ENCODE results near the gene GABPB2. TPM values are rescaled to one million over a fixed set of nuclear protein-coding genes. Genes with fewer than 3 reads are reported as not detected.

The GABPB2 gene
- polyA plus RNA-seq, 3 donors: 2.2 to 14.0 (median 2.2) TPM

- Mint-ChIP-seq H3K27ac (no peak overlapping the region), H3K4me3 (no peak overlapping the region), H3K36me3 (peaks cover 28 to 57% of the 10 kb centered on the region in 2 donors), H3K4me1 (no peaks in the 10 kb centered on the region), H3K9me3 (no peaks in the 10 kb centered on the region), H3K27me3 (ENCODE audit: low read depth in 3 of 3) (peaks cover 0 to 2% (median 0%) of the 10 kb centered on the region in 3 donors)
- DNase-seq: no peak
- no peak overlapping the region for H2AFZ ChIP-seq (ENCODE audit: insufficient read depth, low read depth, low read length, poor library complexity, severe bottlenecking)
- no peak for TF ChIP-seq CTCF (IDR thresholded peaks at IDR 0.05)
- H3K4me1 ChIP-seq (ENCODE audit: control insufficient read depth in 1 of 2, insufficient read depth in 2 of 2, low read length in 2 of 2): no peaks in the 10 kb centered on the region
- H3K79me2 ChIP-seq (ENCODE audit: insufficient read depth, low read length): no peaks in the 10 kb centered on the region
- no peaks in the 10 kb centered on the region for H4K20me1 ChIP-seq (ENCODE audit: insufficient read depth, low read length)
- peaks cover 12 to 30% of the 10 kb centered on the region in 2 donors for H3K36me3 ChIP-seq (replicated peaks in 1 of 2; ENCODE audit: control insufficient read depth in 1 of 2, insufficient read depth in 2 of 2, low read length in 2 of 2)
- no peak overlapping the region for H3K9ac ChIP-seq (ENCODE audit: insufficient read depth, low read length, poor library complexity, severe bottlenecking)
- no peak overlapping the region for H3K4me3 ChIP-seq (replicated peaks in 1 of 3; ENCODE audit: low read depth in 2 of 3, low read length in 3 of 3)
- H3K27me3 ChIP-seq (ENCODE audit: control insufficient read depth in 2 of 2, insufficient read depth in 2 of 2, low read length in 2 of 2): no peaks in the 10 kb centered on the region
- H3K9me3 ChIP-seq (replicated peaks in 1 of 2; ENCODE audit: control insufficient read depth in 1 of 2, insufficient read depth in 1 of 2, low read length in 2 of 2): no peaks in the 10 kb centered on the region
- no peak overlapping the region for H3K27ac ChIP-seq (ENCODE audit: low read depth in 1 of 2, low read length in 2 of 2)
- WGBS (ENCODE audit: insufficient coverage): no CpG with 5 or more reads among the region's 5 CpGs
- intact Hi-C loops (cut with micrococcal nuclease): no loop called here
- H3K4me2 ChIP-seq (replicated peaks; ENCODE audit: extremely low read depth, low read length, poor library complexity, severe bottlenecking): no peak overlapping the region
These were observed 43.3 kb downstream of the GABPB2 start for GRCh38 chr1:151113877-151114276.

- Histone ChIP-seq H3K36me3 (replicated peaks in 1 of 2; ENCODE audit: control insufficient read depth in 1 of 2, insufficient read depth in 2 of 2, low read length in 2 of 2) (peaks cover 9 to 27% of the 10 kb centered on the region in 2 donors), H3K79me2 (ENCODE audit: insufficient read depth, low read length) (no peaks in the 10 kb centered on the region), H3K9ac (ENCODE audit: insufficient read depth, low read length, poor library complexity, severe bottlenecking) (no peak overlapping the region), H2AFZ (ENCODE audit: insufficient read depth, low read depth, low read length, poor library complexity, severe bottlenecking) (no peak overlapping the region), H4K20me1 (ENCODE audit: insufficient read depth, low read length) (no peaks in the 10 kb centered on the region), H3K4me2 (replicated peaks; ENCODE audit: extremely low read depth, low read length, poor library complexity, severe bottlenecking) (no peak overlapping the region), H3K27ac (ENCODE audit: low read depth in 1 of 2, low read length in 2 of 2) (no peak overlapping the region), H3K4me1 (ENCODE audit: control insufficient read depth in 1 of 2, insufficient read depth in 2 of 2, low read length in 2 of 2) (no peaks in the 10 kb centered on the region), H3K9me3 (replicated peaks in 1 of 2; ENCODE audit: control insufficient read depth in 1 of 2, insufficient read depth in 1 of 2, low read length in 2 of 2) (no peaks in the 10 kb centered on the region), H3K27me3 (ENCODE audit: control insufficient read depth in 2 of 2, insufficient read depth in 2 of 2, low read length in 2 of 2) (no peaks in the 10 kb centered on the region), H3K4me3 (replicated peaks in 1 of 3; ENCODE audit: low read depth in 2 of 3, low read length in 3 of 3) (no peak overlapping the region)
- Mint-ChIP-seq H3K4me3 (no peak overlapping the region), H3K27me3 (ENCODE audit: low read depth in 3 of 3) (no peaks in the 10 kb centered on the region), H3K27ac (no peak overlapping the region), H3K36me3 (peaks cover 22 to 48% of the 10 kb centered on the region in 2 donors), H3K4me1 (no peaks in the 10 kb centered on the region), H3K9me3 (peaks cover 0 to 2% (median 0%) of the 10 kb centered on the region in 7 donors)
- WGBS (ENCODE audit: insufficient coverage): no CpG with 5 or more reads among the region's 5 CpGs
- DNase-seq: no peak
- intact Hi-C loops (cut with micrococcal nuclease): no loop called here
- no peak for TF ChIP-seq CTCF (IDR thresholded peaks at IDR 0.05)
These were observed 54.3 kb downstream of the GABPB2 start for GRCh38 chr1:151124763-151125403.

Measured in CD14-positive monocyte (primary cell).